NCI-H2107 (cell line): ENCODE results near the gene ITPRID1.

Experiments used
- DNase-seq: peaks from one replicate; lab custom pipeline; 2025; lab: John Stamatoyannopoulos, UW

Gene ITPRID1

DNA sequence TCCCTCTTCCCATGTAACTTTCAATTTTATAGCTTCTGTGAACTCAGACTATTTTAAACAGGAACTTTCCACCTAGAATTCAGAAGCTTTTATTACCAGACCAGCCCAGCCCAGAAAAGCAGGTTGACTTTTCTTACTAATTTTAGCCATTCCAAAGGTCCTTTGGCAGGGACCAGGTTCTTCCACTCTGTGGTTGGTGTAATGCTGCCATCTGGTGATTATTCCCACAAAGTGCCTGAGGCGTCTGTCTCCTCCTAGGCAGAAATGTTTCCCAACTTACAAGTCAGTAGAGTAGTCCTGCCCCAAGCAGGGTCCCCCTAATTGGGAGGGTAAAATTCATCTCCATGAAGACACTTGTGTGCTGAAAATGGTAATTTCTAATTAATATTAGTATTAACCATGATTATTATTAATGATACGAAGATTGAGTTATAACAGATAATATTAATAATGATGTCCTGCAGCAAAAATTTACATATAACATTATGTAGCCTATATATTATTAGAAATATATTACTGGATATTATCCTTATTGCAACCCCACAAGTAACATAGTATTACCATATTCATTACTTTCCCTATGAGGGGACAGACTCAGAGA, 120.1 kb downstream of the ITPRID1 start:
- DNase-seq = peak; percentile 4

DNA sequence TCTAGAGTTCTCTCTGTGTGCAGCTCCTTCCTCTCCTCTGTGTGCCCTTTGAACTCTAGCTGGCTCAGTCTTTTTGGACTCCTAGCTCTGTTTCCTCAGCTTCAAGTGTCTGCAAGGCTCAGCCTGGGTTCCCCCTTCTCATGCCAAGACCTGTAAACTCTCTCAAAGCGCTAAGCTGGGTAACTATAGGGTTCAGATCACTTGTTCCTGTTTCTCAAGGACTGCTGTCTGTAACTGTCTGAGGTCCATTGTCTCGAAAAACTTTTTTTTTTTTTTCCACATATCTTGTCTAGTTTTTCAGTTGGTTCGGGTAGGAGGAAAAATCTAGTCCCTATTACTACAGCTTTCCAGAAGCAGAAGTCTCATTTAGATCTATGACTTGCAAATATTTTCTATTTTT, 126.5 kb downstream of the ITPRID1 start:
- no peak for DNase-seq

DNA sequence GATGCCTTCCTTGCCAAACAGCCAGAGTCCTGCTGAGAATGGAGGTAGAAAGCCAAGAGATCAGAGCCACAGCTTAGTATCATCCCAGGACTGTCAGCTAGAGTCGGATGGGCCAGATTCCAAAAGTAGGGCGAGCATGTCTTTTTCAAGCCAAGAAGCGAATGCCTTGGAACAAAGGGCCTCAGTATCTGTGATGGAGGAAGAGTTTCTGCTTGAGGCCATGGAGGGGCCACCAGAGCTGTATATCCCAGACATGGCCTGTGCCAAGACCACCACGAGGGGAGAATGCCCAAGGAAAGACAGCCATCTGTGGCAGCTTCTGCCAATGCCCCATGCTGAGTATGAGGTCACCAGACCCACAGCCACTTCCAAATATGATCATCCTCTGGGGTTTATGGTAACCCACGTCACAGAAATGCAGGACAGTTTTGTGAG, 128.8 kb downstream of the ITPRID1 start:
- no peak for DNase-seq

DNA sequence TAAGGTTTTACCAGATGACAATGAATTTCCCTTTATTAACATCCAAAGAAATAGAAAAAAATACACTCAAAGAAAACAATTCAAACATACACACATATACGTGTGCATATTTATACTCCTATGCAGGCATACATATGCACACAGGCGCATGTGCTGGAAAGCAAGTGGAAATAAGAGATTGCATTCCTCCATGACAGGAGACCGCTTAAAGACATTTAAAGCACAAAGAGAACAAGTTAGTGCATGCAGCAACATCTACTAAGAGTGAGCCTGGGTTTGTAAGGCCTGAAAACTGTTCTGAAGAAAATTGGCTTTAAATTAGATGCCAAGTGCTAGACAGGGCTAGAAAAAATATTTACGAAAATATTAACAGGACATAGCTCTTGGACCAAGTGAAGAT, 133.1 kb downstream of the ITPRID1 start:
- no peak for DNase-seq

DNA sequence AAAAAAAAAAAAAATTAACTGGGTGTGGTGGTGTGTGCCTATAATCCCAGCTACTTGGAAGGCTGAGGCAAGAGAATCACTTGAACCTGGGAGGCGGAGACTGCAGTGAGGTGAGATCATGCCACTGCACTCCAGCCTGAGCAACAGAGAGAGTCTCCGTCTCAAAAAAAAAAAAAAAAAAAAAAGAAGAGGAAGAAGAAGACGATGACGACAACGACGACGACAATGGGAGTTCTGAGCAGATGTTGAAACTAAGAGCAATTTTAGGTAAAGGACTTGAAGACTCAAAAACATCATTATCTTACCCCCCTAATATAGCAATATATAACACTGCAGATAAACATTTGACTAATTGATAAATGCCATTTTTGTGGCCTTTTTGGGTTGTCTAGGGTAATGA, 133.6 kb downstream of the ITPRID1 start:
- no peak for DNase-seq

DNA sequence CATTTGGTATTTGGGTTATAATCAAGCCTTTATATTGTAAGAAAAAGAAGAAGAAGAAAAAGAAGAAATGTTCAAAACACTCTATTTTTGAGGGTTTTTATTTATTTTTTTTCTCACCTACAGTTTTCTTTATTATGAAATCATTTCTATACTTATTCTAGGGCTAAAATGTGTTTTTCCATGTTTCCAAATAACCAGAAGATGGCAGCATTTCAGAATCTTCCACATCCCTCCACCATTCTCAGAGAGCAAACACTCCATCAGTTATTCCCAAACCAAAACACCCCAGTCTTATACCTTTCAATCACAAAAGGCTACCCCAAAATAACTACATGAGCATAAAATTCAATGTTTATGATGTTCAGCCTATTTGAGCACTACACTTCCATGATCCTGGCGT, 134.4 kb downstream of the ITPRID1 start:
- no peak for DNase-seq

DNA sequence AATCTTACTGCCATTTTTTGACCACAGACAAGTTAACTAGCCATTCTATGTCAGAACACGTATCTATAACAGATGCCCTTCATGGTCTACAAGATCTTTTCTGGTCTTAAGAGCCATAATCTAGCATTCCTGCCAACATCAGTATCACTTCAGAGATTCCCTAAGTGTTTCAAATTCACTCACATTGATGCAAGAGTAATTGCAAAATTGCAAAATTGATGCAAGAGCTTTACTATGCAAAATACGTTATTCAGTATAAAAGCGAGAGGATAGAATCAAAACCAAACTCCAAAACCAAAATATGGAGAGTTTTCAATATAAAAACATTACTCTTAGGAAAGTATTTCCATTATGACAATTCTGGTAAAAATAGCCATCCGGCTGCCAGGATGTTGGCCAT, 135.0 kb downstream of the ITPRID1 start:
- DNase-seq = no peak

DNA sequence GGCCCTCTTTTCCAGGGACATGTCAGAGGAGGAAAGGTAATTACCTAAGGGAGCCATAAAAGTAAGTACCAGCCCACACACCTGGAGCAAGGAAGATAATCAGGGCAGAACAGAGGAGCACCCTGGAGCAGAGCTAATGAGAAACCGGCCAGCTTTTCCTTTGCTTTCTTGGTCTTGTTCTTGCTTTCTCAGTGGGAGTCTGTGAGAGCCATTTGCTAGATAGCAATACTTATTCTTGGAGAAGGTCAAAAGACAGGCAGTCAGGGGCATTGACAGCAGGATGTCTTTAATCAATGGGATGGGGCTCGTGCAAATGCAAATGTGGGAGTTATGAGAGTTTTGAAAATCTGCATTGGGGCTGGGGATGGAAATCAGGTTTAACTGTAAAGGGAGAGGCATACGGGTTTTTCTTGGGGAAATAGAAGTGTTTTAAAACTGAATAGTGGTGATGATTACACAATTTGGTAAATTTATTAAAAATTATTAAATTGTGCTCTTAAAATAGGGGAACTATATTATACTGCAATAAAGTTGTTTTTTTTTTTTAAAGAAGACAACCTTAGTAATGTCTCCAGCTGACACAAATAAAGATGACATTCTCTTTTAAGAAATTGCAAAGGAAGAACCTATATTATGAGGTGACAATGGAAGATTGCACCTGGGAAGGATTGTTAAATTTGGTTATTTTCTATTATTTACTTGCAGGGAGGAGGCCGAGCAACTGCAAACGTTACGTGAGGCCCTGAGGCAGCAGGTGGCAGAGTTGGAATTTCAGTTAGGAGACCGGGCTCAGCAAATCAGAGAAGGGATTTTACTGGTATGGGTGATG, 137.6 kb downstream of the ITPRID1 start:
- no peak for DNase-seq

DNA sequence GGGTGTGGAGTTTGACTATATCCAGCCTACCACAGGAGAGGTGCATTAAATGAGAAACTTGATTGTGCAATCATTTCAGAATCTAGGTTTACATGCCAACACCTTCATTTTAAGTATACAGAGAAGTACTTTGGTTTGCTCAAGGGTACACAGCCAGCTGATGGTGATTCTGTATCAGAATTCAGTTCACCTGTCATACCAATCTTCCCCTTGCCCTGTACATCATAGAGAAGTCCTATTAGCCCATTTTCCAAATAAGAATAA, 138.1 kb downstream of the ITPRID1 start:
- DNase-seq = no peak

DNA sequence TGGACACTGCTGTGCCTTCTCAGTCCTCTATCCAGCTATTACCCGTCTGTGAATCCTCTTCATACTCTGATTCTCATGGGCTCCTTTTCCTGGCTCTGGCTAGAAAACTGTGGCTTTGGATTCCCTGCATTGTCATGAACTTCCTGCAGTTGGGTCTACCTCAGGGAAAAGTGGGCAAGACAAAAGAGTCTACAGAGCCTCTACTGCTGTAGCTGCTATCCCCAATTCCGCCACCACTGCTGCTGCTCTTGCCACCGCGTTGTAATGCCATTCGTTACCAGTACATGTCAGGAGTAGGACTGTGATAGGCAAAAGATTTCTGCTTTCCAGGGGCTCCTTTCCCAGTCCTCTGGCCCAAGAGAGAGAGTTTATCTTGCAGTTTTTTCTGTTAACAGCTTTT, 149.2 kb downstream of the ITPRID1 start:
- DNase-seq = no peak

DNA sequence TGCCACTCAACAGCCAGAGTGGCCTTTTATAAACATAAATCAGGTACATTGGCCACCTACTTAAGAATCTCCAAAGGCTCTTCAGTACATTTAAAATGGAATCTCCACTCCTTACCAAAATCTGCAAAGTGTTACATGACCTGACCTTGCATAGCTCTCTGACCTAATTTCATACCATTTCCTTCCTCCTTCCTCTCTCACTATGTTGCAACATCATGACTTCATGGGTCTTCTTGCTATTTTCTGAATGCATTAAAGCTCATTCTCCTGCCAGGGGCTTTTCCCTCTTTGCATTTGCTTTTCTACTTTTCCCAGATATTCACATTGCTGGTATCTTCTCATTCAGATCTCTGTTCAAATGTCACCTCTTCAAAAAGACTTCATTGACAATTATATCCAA, 151.0 kb downstream of the ITPRID1 start:
- no peak for DNase-seq

DNA sequence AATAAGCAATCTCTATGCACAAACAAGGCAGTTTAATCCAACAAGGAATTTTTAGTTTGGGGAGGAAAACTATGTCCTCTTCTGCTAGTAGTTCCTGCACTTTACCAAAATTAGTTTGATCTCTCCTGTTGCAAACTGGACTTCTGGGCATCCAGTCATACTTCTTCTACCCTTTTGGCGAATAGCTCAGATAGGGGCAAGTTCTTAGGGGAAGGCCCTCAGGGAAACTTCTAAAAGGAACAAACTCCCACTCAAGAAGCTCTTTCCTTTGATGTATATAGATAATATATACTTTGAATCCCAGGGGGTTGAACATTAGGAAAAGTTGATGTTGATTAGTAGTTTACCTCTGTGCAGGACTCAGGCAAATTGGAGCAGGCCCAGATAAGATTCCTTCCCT, 151.7 kb downstream of the ITPRID1 start:
- DNase-seq = no peak

DNA sequence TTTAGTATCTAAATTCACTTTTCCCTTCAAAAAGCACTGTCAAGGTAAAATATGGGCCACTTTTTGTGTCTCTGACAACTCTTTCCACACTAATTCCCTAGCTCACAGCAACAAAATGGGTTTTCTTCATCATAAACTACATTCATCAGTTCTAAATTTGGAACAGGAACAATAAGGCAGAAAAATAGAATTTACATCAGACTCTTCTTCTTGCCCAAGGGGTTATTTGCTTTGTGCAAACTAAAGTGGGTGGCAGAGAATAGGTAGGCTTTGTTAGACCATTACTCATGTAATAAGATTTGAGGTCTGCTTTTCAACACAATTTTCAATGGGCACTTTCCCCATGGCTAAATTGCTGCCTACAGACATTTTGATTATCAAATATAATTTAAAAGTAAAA, 155.6 kb downstream of the ITPRID1 start:
- DNase-seq = no peak

DNA sequence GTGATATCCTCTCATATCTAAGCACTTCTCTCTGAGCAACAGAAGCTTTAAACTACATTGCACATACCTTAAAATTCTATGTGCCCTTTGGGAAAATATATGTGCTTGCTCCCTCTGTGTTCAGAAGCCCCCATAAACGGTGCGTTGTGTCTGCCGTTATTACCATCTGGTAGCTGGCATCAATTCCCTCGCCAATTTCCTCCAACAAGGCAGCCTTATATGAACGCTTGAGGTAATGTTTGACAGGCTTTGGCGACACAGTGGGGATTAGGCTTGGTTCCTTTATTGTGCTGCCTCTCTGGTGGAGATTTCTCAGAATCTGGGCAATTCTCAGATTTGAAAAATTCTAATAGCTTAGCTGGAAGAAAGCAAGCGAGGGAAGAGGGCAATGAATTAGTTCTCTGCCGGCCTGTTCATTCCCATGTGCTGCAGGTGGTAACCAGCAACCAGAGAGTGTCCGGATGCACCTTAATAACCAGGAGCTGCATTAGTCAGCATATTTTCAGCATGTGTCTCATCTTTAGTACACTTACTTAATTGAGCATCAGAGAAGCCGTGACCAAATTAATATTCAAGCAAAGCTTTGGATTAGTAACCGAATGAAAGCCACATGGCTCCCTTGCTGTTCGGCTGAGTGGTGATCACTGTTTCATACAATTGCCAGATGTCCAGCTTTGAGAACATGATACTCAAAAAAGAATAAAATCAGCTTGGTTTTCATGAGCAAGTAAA, 165.8 kb downstream of the ITPRID1 start:
- no peak for DNase-seq

DNA sequence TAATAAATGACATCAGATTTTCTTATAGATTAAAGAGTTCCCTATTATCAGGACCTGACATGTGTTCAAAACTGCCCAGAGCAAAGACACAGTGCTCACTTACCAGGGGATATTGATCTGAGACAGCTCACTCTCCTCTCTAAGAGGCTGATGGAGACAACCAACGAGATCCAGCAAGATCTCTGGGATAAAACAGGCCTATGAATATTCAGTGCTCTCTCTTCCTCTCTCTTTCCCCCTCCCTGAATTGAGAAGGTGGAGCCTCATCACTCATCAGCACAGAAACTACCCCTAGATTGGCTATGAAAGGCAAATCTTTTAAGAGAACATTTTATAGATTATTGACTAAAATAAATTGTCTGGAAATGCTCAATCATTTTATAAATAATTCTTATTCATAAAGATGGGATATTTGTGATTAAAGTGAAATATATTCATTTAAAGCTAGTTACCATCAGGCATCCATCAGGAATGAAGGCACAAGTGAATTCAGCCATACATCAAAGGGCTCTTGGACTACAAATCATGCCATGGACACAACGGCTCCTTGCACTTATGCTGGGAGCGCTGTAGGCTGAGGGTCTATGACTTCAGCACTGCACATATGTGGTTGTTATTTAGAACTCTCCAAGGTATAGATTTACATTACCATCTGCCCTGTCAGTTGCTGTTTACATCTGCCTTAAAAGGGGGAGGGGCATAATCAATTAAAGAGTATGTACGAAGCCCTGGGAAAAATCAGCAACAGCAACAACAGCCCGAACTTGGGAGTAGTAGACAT, 169.7 kb downstream of the ITPRID1 start:
- no peak for DNase-seq

DNA sequence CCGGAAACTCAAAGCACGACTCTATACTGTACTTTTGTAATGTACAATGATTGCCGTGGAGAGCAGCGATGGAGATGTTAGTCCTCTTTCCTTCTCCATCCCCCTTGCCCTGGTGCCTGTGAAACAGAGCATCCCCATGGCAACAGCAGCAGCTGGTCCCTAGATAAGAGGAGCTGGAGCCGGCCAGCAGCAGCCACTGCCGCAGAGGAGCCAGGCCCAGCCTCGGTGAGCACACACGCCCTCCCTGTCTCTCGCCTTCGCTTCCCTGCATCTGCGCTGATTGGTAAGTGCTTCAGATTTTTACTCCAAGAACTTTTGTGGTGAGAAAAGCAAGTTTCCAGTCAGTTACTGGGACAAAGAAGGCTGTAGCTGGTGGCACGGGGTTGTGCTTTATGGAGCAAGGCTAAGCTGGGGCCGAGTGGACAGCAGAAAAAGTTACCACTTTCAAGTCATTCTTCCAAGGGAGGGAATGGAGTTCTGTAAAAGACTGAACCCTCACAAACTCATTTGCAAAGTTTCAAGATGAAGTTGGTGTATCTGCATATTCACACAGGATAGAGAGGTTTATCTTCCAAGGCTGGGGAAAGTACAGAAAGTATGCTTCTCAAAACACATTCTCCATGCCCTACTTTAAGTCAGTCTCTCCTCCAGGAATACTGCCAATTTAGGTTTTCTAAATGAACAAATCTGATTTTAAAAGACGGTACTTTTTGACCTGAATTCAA, 173.3 kb downstream of the ITPRID1 start, which contains the start of gene PPP1R17:
TSS of gene PPP1R17 (plus strand) at position 192 of the 725 bp plus-strand sequence. CDS start 5,227 bp downstream, outside the sequence.
- no peak for DNase-seq

DNA sequence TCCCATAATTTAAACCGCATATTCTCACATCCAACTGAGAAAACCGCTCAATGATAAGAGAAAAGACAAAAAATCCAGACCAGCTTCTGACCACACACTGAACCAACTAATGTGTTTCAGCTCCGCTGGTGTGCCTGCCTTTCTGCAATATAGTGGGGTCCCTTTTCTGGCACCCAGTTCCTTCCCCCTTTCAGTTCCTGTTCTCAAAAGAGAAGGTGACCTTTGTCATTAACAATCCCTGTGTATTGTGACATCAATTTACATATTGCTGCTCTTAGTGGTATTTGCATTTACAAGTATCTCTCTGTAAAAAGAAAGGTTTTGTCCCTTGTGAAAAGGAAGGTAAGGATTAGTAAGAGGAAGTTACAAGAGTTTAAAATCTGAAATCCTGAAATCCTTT, 174.5 kb downstream of the ITPRID1 start:
- DNase-seq = no peak

DNA sequence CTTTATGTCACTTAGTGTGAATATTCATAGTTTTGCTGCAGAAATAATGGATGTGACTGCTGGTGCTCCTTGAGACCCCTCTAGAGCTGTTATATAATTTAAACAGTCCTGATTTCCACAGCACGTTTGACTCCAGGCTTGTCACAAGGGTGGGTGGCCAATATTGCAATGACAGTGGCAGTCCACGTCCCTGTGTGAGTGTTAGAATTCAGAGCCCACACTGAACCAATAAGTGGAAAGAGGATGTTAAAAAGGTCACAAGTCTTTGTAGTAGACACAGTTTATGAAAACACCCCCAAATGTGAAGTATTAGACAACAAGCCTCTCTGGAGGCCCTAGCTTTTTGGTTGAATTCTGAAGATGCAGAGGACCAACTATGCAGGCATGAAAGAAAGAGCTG, 175.1 kb downstream of the ITPRID1 start:
- DNase-seq = no peak

DNA sequence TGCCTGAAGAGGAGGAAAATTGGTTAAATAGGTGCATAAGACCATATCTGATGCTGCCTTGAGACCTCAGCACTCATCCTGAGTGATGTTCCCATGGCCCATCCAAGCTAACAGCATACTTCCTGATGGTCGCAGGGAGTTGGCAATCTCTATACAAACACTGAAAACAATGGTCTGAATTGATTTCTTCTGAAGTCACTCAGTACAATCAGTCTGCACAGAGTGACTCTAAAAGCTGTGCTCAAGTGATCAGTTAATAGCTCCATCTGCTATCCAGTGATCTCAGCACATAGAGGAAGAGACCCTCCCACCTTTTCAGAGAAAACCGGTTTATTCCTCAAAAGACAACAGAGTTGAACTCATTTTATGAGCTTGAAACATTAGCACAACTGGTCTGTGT, 177.0 kb downstream of the ITPRID1 start:
- no peak for DNase-seq

DNA sequence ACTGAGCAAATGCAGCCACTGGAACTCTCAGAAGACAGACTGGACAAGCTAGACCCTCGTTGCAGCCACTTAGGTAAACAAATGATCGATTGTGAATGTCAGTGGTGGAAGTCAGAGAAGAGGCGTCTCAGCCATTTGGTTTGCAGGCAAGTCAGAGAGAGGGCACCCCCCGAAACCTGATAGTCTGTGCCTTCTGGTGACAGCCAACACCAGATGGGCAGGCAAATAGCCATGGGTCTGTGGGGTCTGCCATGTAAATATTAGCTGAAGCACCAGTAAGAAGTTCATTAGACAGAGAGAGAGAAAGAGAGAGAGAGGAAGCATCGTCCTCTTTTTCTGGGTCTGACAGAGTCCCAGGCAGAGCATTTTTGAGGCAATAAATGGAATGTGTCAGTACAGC, 178.6 kb downstream of the ITPRID1 start:
- DNase-seq = no peak

DNA sequence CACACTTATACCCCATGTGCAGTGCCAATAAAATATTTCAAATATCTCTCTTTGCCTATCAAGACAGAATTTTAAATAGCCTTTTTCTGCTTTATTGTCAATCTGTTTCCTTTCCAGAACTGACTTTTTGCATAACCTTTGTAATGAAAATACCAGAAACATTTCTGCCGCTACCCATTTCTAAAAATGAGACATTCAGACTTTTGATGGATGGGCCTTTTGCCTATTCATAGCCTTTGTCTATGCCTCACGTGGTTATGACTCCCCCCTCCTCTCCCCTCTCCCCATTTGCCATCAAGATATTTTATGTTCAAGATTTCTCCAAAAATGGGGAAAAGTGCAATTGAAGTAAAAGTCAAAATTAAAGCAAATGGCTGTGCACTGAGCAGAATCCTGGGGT, 179.0 kb downstream of the ITPRID1 start:
- DNase-seq = no peak
